ENCODE data around the gene CELA3A.

CELA3A gene

DNA sequence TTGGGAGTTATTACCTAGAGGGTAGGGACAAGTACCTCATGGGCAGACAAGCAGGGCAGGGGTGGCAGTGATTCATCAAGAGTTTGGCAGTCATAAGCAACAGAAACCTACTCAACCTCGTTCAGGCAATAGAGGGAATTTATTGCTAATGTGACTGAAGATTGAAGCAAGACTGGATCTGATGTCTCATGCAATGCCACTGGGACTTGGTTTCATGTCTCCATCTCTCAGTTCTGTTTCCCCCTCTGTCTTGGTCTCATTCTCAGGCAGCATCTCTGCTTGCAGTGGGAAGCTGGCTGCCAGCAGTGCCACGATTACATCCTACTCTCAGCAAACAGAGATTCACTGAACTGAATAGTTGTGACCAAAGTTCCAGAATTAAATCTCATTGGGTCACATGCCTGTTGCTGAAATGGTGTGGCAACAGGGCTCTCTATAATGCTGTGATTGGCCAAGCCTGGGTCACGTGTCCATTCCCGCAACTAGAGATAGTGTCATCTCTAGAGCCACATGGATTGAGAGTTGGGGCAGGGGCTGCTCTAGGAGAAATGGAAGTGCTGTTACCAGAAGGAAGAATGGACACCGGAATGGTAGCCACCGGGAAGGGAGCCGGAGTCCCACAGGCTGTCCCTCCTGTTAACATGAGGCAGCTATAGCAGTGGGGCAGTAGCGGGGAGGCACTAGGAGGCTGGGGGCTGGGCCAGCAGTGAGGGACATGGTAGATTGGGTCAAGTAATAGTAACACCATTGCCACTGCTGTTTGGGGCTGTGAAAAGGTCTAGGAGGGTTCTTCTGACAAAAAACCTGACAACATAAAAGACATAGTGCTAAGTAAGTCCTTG lies 47.1 kb downstream of the CELA3A start:
- DNase-seq (ENCODE audit: low read depth in 2 of 2, low spot score in 1 of 2), result no peak

- DNase-seq (ENCODE audit: low read depth in 2 of 2, low spot score in 1 of 2), result no peak
Observed at GRCh38 chr1:22050330-22050729, 48.9 kb downstream of the CELA3A start.

DNA sequence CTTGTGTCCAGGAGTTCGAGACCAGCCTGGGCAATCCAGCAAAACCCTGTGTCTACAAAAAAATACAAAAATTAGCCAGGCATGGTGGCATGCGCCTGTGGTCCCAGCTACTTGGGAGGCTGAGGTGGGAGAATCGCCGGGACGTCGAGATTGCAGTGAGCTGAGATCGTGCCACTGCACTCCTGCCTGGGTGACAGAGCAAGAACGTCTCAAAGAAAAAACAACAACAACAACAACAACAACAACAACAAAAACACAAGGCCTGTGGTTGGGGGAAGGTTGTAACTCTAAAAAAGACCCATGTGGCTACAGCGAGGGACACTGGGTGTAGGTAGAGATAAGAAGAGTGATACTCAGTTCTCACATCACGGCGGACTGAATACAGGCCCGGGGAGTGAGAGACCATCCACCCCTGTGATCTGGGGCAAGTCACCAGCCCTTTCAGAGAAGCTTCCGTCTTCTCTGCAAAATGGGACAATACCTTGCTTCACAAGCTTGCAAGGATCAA lies 50.2 kb downstream of the CELA3A start:
- DNase-seq (ENCODE audit: low read depth in 2 of 2, low spot score in 1 of 2), result no peak

GRCh38 chr1:22052115-22053016 lies 50.9 kb downstream of the CELA3A start, which contains the start of gene CDC42:
Gene CDC42 (plus strand): TSS chr1:22052709. CDS start chr1:22078479, 25,770 bp downstream.
- DNase-seq (ENCODE audit: low read depth in 2 of 2, low spot score in 1 of 2), result peak; percentile 93 to 96

- DNase-seq (ENCODE audit: low read depth in 2 of 2, low spot score in 1 of 2), result no peak
Observed at GRCh38 chr1:22053017-22053860, 51.8 kb downstream of the CELA3A start.

- no peak for DNase-seq (ENCODE audit: low read depth in 2 of 2, low spot score in 1 of 2)
Observed at GRCh38 chr1:22053861-22054770, 52.7 kb downstream of the CELA3A start.

DNA sequence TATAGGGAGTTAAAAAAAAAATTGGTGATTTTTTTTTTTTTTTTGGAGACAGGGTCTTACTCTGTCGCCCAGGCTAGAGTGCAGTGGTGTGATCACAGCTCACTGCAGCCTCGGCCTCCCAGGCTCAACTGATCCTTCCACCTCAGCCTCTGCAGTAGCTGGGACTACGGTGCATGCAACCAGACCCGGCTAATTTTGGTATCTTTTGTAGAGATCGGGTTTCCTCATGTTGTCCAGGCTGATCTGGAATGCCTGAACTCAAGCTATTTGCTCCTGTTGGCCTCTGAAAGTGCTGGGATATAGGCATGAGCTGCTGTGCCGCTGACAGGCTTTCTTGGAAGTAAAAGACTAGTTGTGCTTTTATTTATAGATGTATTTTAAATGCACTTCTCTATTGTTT lies 54.0 kb downstream of the CELA3A start:
- DNase-seq (ENCODE audit: low read depth in 2 of 2, low spot score in 1 of 2), result no peak

DNA sequence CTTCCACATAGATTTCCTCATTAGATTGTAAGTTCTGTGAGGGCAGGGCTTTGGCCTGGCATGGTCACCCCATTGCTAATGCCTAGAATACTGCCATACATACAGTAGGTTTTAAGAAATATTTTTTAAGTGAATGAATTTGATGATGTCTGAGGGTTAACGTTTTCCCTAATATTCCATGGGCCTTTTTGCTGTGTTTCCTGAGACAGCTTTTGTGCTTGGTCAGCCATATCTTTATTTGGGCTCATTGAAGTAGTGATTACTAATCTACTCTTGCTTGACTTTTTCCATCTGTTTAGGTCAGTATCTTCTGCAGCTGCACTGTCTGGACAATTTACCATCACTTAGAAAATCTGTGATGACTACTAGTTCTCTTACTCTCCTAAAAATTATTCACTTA lies 54.6 kb downstream of the CELA3A start:
- no peak for DNase-seq (ENCODE audit: low read depth in 2 of 2, low spot score in 1 of 2)

GRCh38 chr1:22056936-22057335 lies 55.5 kb downstream of the CELA3A start:
- no peak for DNase-seq (ENCODE audit: low read depth in 2 of 2, low spot score in 1 of 2)

DNA sequence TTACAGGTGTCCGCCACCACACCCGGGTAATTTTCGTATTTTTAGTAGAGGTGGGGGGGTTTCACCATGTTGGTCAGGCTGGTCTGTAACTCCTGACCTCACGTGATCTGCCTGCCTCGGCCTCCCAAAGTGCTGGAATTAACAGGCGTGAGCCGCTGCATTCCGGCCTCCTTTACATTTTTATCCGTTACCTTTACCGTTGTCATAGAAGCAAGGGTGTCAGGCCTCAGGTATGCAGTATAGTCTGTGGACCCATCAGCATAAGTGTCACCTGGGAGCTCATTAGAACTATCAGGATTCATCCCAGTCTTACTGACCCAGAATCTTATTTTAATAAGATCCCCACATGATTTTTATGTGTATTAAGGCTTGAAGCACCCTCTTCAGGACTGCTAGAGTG lies 56.4 kb downstream of the CELA3A start:
- DNase-seq (ENCODE audit: low read depth in 2 of 2, low spot score in 1 of 2), result no peak
